NCI-H345 treated with DMSO at 0.1 percent for 48 hours (cell line): ENCODE data around the gene PURB.
"Not testable (repeated sequence)": the region's sequence is repeated elsewhere in the genome, so short reads cannot be mapped to it uniquely, and the experiment has no call there.

Experiments
- DNase-seq: peaks from one replicate; lab custom pipeline; 2025; ENCODE audit not compliant: unreplicated experiment; lab: John Stamatoyannopoulos, UW

The PURB gene

DNA sequence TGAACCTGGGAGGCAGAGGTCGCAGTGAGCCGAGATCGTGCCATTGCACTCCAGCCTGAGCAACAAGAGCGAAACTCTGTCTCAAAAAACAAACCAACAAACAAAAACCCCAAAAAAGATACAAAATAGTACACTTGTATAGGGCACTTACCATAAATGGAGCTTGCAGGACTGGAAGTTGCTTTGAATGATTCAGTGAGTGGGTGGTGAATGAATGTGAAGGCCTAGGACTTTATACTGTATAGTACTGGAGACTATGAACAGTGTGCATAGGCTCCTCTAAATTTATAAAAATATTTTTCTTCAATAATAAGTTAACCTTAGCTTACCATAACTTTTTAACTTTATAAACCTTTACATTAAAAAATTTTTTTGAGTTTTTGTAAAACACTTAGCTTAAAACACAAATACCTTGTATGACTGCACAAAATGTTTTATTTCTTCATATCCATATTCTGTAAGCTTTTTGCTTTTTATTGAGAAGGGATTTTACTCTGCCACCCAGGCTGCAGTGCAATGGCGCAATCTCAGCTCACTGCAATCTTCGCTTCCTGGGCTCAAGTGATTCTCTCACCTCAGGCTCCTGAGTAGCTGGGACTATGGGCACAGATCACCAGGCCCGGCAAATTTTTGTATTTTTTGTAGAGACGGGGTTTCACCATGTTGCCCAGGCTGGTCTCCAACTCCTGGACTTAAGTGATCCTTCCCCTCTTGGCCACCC, 30.5 kb downstream of the PURB start:
- no peak for DNase-seq

DNA sequence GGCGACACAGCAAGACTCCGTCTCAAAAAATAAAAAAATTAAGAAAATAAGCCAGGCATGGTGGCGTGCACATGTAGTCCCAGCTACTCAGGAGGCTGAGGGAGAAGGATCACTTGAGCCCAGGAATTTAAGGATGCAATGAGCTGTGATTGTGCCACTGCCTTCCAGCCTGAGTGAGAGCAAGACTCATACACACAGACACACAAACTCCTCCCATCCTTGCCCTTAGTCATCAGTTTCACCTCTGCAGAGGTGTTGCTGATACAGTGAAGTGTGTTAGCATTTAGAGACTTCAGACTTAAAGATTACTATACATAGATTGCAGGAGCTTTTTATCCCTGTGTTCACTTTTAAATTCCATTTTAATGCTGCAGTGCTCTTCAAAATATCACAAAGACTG, 31.9 kb downstream of the PURB start:
- DNase-seq = no peak

DNA sequence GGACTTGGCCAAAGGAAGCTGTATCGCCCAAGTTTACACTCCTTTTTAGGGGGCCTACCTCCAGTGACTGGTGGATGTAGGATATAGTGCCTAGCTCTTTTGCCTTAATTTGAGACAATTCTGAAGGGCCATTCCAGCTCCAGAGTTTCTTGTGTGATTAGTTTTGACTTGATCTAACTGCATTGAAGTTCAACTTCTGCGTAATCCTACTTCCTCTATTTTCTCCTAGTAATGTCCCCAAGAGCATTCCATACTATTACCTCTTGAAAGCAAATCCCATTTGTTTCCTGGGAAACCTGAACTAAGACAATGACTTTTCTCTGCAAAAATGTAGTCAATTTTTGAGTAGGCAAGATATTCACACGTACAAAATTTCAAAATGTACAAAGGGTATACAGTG, 32.7 kb downstream of the PURB start:
- no peak for DNase-seq

DNA sequence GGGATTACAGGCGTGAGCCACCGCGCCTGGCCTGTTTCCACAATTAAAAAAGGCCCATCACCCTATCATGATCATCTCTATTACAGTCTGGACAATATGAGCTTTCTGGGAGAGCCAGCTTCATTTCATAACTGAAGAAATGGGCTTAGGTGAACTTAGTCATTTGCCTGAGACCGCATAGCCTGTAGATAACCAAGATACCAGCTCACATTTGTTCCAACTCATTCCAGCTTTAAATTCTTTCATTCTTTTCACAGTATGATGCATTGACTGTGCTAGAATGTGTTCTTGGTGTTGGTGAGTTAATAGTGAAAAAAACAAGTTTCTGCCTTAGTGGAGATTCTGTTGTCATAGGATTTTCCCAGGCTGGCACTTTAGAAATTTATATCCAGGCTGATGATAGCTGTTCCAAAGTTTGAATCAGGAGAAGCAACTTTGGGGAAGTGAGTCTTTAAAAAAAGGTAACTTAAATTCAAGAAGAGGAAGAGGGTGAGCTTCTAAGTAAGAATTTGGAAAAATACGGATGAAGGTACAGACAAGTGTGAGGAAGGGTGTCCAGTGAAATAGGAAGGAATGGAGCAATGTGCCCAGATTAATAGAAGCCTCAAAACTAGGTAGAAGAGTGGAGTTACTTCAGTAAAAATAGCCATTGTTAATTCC, 35.3 kb downstream of the PURB start:
- no peak for DNase-seq

DNA sequence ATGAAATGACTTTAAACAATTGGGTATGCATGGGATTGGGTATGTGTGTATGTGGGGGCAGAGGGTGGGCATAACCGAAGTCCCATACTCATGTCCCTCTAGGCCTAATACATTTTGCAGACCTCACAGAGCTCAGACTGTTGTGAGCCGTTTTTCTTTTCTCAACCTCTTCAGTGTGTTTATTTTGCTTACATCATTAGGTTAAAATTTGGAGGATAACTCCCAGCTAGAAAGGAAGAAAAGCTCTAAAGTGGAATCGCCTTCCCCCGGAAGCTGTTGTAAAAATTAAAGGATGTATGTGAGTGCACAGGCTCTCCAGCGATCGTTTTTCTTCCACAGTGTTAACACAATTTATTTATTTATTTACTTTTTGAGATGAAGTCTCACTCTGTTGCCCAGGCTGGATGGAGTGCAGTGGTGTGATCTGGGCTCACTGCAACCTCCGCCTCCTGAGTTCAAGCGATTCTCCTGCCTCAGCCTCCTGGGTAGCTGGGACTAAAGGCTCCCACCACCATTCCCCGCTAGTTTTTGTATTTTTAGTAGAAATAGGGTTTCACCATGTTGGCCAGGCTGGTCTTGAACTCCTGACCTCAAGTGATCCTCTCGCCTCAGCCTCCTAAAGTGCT, 36.0 kb downstream of the PURB start:
- no peak for DNase-seq

DNA sequence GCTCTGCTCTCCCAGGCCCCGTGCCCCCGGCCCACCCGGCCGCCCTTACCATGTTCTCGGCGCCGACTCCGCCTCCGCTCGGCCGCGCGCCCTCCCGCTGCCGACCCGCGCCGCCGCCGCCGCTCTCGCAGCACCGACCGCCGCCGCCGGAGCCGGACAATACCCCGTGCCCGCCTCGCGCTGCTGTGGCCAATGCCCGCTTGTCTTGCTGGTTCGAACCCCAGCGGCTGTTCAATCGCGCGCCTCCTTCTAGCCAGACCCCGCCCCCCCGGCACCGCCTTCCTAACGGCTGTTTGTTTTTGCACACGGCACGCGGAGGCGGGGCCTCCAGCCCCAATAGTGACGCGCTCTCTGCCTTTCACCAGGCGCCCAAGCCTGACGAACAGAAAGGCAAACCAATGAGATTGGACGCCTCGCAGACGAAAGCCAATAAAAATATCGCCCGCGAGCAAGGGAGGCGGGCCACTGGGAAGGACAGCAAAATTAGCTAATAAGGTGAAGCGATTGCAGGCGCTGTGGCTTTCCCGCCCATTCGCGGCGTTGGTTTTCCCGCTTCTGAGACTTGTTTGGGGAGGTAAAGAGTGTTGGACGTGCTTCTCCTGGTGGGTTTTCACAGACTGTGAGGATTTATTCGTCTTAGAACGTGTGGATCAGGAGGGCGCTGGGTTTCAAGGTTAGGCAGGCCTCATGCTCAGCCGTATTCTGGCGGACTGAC, 37.3 kb downstream of the PURB start, which contains the start of gene H2AZ2:
TSS of gene H2AZ2 (minus strand) at position 168 of the 715 bp plus-strand sequence. CDS start at position 52, 116 bp downstream.
- peak; percentile 99 for DNase-seq

DNA sequence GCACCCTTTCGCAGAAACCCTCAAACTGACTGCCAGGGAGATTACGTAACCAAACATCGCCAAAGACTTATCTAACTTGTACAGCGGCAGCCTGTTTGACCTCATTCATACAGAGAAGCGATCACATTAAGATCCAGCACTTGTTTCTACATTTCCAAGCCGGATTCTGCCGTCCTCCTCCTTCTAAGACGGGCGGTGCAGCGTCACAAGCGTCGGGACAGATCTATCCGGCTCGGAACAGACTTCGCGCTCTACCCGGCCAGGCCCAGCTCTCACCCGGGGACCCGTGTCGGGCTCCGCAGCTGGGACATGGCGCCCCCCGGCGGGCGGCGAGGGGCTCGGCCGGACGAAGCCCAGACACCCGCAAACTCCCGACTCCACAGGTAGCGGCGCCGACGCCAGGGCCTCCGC, 37.8 kb downstream of the PURB start:
- DNase-seq = peak; percentile 82

DNA sequence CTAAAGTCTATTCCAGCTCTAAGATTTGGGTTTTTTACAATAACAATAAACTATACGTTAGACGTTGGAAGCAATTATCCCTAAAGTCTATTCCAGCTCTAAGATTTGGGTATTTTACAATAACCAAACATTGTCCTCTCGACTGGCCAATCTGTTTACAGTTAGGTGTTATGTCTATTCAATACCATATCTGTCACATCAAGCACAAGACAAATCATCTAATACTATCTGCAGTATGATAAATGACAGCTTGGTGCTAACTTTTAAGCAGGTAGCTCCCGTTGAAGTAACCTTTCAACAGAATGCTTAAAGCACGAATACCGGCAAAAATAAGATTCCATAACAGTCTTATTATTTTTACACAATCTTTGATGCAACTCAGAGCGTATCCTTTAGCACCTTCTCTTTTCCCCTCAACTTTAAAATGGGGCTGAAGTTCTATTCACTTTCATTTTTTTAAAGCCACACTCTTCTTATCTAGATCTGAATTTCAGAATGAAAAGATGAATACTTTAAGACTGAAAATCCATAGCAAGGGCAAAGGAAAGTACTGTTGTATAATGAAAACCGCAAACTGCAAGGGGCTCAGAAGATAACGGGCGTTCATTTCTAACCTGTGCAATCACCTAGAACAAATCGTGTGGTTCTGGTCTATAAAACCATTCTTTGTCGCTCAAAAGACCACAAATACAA, 38.4 kb downstream of the PURB start:
- no peak for DNase-seq

DNA sequence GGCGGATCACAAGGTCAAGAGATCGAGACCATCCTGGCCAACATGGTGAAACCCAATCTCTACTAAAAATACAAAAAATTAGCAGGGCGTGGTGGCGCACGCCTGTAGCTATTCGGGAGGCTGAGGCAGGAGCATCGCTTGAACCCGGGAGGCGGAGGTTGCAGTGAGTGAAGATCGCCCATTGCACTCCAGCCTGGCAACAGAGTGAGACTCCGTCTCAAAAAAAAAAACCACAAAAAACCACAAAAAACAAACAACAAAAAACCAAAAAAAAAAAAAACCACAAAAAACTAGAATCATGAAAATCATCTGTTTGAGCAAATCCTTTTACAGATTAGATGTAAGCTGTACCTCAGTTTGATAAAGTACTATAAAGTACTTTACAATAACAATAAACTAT, 38.9 kb downstream of the PURB start:
- DNase-seq = not testable (repeated sequence)

DNA sequence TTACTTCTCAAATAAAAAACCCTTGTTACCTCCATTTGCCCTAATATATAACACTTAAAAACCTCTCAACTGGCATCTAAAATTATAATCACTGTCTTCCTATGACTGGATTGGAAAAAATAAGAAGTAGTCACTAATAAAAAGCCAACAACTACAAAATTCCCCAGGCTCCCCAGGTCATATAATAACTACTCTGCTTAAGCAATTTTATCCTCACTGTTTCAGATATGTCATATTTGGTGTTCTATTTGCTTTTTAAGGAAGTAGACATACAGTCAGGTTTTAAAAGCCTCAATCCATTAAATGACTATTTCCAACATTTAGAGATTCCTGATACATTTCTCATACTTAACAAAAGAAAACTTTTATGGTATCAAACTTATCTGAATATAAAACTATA, 39.9 kb downstream of the PURB start:
- no peak for DNase-seq

DNA sequence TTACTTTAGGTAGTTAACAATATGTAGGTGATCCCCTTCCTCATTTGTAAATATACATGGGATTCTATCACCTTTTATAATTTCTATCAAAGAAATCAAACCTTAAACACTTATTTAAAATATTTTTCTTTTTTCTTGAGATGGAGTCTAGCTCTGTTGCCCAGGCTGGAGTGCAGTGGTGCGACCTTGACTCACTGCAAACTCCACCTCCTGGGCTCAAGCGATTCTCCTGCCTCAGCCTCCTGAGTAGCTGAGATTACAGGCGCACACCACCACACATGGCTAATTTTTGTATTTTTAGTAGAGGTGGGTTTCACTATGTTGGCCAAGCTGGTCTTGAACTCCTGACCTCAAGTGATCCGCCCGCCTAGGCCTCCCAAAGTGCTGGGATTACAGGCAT, 41.9 kb downstream of the PURB start:
- DNase-seq = not testable (repeated sequence)

DNA sequence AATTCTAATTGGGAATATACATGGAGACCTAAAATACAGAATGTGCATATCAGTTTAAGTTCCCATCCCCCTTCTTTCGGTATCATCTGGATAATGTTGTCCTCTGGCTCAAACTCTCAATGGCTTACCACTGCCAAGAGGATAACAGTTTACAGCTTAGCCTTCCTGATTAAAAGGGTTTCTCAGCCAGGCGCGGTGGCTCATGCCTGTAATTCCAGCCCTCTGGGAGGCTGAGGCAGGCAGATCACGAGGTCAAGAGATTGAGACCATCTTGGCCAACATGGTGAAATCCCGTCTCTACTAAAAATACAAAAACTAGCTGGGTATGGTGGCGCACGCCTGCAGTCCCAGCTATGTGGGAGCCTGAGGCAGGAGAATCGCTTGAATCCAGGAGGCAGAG, 42.7 kb downstream of the PURB start:
- DNase-seq = not testable (repeated sequence)

DNA sequence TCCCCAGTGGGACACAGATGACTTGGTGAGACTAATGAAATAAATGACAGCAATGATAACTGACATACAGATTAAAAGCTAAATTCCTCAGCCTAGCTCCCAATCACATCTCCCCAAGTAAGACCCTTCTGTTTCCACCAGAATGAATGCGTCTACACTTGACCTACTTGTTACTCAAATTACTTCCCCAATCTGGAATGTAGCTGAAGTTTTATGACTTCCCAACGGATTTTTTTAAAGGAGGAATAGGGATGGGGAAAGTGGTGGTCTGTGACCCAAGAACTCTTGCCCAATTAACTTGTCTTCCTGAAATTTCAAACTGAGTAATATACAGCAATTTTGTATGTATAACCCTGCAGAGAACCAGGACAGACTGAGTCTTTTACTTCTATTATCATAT, 46.6 kb downstream of the PURB start:
- DNase-seq = no peak

DNA sequence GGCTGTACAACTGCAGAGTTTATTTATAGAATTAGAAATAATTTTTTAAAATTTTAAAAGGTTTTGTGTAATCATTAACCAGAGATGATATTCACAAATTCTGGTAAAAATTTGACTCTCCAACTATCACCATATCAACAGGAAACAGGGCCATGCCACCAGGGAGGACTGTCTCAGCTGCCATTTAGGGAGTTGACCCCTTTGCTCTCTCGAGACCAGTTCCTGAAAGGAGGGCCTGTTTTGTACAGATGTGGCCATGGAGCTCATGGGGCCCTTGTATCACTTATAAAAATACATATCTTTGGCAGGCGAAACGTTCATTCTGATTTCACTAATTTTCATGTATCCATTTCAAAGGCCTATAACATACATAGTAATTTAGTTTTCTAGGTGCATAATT, 57.8 kb downstream of the PURB start:
- no peak for DNase-seq
